Measurements from ENCODE around the gene RPP40. TPM values are rescaled to one million over a fixed set of nuclear protein-coding genes. Genes with fewer than 3 reads are reported as not detected.

The RPP40 gene
- total and polyA plus RNA-seq, 2 of the 13 experiments (the other 11 are each of a cell fraction or from before 2014, with no cell fraction given): 18.0 to 41.2 TPM

DNA sequence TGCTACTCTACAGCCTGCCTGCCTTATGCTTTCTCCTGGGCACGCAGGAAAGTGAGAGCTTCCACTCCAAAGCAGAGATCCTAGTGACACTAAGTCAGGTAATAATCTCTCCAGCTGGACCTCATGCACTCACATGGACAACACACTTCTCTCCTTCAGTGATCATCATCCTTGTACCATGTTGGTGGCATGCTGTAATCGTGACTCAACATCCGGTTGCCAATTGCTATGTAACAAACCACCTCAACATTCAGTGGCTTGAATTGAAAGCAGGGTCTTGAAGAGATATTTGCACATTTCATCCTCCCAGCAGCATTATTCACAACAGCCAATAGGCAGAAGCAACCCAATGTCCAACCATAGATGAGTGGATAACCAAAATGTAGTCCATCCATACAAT lies 41.0 kb upstream of the RPP40 start (continued):
- TF ChIP-seq, protein P1, sequence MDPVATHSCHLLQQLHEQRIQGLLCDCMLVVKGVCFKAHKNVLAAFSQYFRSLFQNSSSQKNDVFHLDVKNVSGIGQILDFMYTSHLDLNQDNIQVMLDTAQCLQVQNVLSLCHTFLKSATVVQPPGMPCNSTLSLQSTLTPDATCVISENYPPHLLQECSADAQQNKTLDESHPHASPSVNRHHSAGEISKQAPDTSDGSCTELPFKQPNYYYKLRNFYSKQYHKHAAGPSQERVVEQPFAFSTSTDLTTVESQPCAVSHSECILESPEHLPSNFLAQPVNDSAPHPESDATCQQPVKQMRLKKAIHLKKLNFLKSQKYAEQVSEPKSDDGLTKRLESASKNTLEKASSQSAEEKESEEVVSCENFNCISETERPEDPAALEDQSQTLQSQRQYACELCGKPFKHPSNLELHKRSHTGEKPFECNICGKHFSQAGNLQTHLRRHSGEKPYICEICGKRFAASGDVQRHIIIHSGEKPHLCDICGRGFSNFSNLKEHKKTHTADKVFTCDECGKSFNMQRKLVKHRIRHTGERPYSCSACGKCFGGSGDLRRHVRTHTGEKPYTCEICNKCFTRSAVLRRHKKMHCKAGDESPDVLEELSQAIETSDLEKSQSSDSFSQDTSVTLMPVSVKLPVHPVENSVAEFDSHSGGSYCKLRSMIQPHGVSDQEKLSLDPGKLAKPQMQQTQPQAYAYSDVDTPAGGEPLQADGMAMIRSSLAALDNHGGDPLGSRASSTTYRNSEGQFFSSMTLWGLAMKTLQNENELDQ (CRISPR knock-in tag; IDR thresholded peaks at IDR 0.05; ENCODE audit: borderline replicate concordance): no peak
- TF ChIP-seq ZNF260 (CRISPR knock-in tag; IDR thresholded peaks at IDR 0.05; ENCODE audit: borderline replicate concordance, low read depth) (no peak), ZFP90 (CRISPR knock-in tag; IDR thresholded peaks at IDR 0.05; ENCODE audit: borderline replicate concordance) (no peak), FOSL2 (CRISPR knock-in tag; IDR thresholded peaks at IDR 0.05) (no peak), NR2F6 (IDR thresholded peaks at IDR 0.05) (no peak), NR2F6 (CRISPR knock-in tag; IDR thresholded peaks at IDR 0.05) (no peak)
- TF ChIP-seq, protein P2, sequence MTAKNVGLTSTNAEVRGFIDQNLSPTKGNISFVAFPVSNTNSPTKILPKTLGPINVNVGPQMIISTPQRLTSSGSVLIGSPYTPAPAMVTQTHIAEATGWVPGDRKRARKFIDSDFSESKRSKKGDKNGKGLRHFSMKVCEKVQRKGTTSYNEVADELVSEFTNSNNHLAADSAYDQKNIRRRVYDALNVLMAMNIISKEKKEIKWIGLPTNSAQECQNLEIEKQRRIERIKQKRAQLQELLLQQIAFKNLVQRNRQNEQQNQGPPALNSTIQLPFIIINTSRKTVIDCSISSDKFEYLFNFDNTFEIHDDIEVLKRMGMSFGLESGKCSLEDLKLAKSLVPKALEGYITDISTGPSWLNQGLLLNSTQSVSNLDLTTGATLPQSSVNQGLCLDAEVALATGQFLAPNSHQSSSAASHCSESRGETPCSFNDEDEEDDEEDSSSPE (CRISPR knock-in tag; IDR thresholded peaks at IDR 0.05): no peak

GRCh38 chr6:5042436-5042835 lies 38.6 kb upstream of the RPP40 start:
- H3K4me3 ChIP-seq (replicated peaks in 1 of 3; ENCODE audit: insufficient read depth in 1 of 3, low read depth in 2 of 3, low read length in 3 of 3): no peak overlapping the region
- H3K4me2 ChIP-seq (ENCODE audit: low read depth, low read length): no peak overlapping the region
- TF ChIP-seq TBX2 (CRISPR knock-in tag; IDR thresholded peaks at IDR 0.05; ENCODE audit: borderline replicate concordance) (no peak), ATF7 (IDR thresholded peaks at IDR 0.05) (peak; percentile 39), ATF7 (CRISPR knock-in tag; IDR thresholded peaks at IDR 0.05) (no peak), TGIF2 (CRISPR knock-in tag; IDR thresholded peaks at IDR 0.05) (no peak)
- TF ChIP-seq, protein P3, sequence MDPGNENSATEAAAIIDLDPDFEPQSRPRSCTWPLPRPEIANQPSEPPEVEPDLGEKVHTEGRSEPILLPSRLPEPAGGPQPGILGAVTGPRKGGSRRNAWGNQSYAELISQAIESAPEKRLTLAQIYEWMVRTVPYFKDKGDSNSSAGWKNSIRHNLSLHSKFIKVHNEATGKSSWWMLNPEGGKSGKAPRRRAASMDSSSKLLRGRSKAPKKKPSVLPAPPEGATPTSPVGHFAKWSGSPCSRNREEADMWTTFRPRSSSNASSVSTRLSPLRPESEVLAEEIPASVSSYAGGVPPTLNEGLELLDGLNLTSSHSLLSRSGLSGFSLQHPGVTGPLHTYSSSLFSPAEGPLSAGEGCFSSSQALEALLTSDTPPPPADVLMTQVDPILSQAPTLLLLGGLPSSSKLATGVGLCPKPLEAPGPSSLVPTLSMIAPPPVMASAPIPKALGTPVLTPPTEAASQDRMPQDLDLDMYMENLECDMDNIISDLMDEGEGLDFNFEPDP (CRISPR knock-in tag; conservative IDR thresholded peaks at IDR 0.05): no peak
- no TSS peak for BruUV-seq (replicated peaks)
- no peaks in the 10 kb centered on the region for H3K4me1 ChIP-seq (ENCODE audit: insufficient read depth, low read length)
- H3K27me3 ChIP-seq (ENCODE audit: control insufficient read depth in 1 of 2, insufficient read depth in 2 of 2, low read length in 2 of 2): no peaks in the 10 kb centered on the region
- H3K79me2 ChIP-seq (ENCODE audit: insufficient read depth, low read length): no peaks in the 10 kb centered on the region
- H3K27ac ChIP-seq (ENCODE audit: extremely low read length, insufficient read depth, low read length): no peak overlapping the region
- ATAC-seq: no peak
- H4K20me1 ChIP-seq (ENCODE audit: insufficient read depth, low read length): no peaks in the 10 kb centered on the region
- no peaks in the 10 kb centered on the region for H3K9me3 ChIP-seq (ENCODE audit: low read length)
- no peak for DNase-seq (ENCODE audit: low spot score)
- H3K36me3 ChIP-seq (replicated peaks in 1 of 2; ENCODE audit: control insufficient read depth in 1 of 2, insufficient read depth in 2 of 2, low read length in 2 of 2): no peaks in the 10 kb centered on the region
- H2AFZ ChIP-seq (ENCODE audit: low read length): no peak overlapping the region
- WGBS (ENCODE audit: low lambda C conversion rate): 49% methylated on average over 3 of the region's 3 CpGs
- H3K9ac ChIP-seq (ENCODE audit: insufficient read depth, low read depth, low read length): no peak overlapping the region
- intact Hi-C loops (cut with micrococcal nuclease; ENCODE audit: unreplicated experiment): no loop called here
- ChIA-PET CTCF (ENCODE audit: low intra/inter-chr PET ratio, low total read pairs) (no interaction called here), POLR2A (no interaction called here)
- no peak for FAIRE-seq
- in situ Hi-C loops (cut with HindIII; ENCODE audit: extremely low pct_ligation_motif_present, low pct_unique_long_range_greater_than_20kb): no loop called here
